Lower leg skin (tissue), 4 donors: ENCODE results near the gene THAP7. TPM values are rescaled to one million over a fixed set of nuclear protein-coding genes. Genes with fewer than 3 reads are reported as not detected.
"Not testable (repeated sequence)": the region's sequence is repeated elsewhere in the genome, so short reads cannot be mapped to it uniquely, and the experiment has no call there.

Source experiments
- DNase-seq, 2 donors: peaks; one replicate each; pipeline ENCODE4 v3.0.0-alpha.2; 2019; ENCODE audit warnings: low spot score in 2 of 2
- H3K4me3 ChIP-seq: fragments of 200-600 bp; sonication (generic); 2 replicates; pipeline ENCODE4 v1.5.1; 2017; ENCODE audit warnings: mild to moderate bottlenecking, low read depth; ENCODE audit not compliant: poor library complexity, severe bottlenecking
- CTCF ChIP-seq, 3 donors: fragments of 450-650 bp; IDR thresholded peaks; one replicate each; pipeline ENCODE4 v1.5.1; 2016; ENCODE audit warnings: antibody characterized with exemption in 3 of 3, mild to moderate bottlenecking in 3 of 3, moderate library complexity in 2 of 3
- POLR2A ChIP-seq, 2 donors: fragments of 450-650 bp; IDR thresholded peaks; one replicate each; pipeline ENCODE4 v1.6.1; 2016 to 2017; ENCODE audit warnings: antibody characterized with exemption in 2 of 2, mild to moderate bottlenecking in 1 of 2, moderate library complexity in 1 of 2
- WGBS, 2 donors: methylation state at CpG; one replicate each; pipeline ENCODE4 v1.1.5; 2018; 5-methylcytosine and 5-hydroxymethylcytosine counted together
- intact Hi-C: fragments of 100-400 bp; cut with DNase I; formaldehyde crosslinking; loops from one replicate; pipeline ENCODE4 v1.15.0; 2023; ENCODE audit warnings: low total_unique reads
- total RNA-seq, 4 donors: library from RNA; depleted of rRNA; stranded (reverse); fragments of >200 nt; gene quantifications; one replicate each; pipeline ENCODE4 v1.1.0, GENCODE V29; 2016

The THAP7 gene
- total RNA-seq, 4 donors from 2014 or later: 23.3 to 48.2 (median 45.1) TPM

GRCh38 chr22:20972933-20973577 is 28.9 kb downstream of the THAP7 start:
- TF ChIP-seq CTCF (IDR thresholded peaks at IDR 0.05) (no peak), POLR2A (IDR thresholded peaks at IDR 0.05) (no peak)
- H3K4me3 ChIP-seq: no peak overlapping the region
- WGBS, 2 donors: 74 to 85% methylated on average over 19 to 20 of the region's 21 CpGs
- intact Hi-C loops: no loop called here
- no peak for DNase-seq

- H3K4me3 ChIP-seq, DNase-seq, intact Hi-C loops: not testable (repeated sequence)
- 76 to 86% methylated on average over 11 of the region's 11 CpGs for WGBS, 2 donors
Measured at GRCh38 chr22:20972014-20972694, 29.8 kb downstream of the THAP7 start.

GRCh38 chr22:20970939-20971657 is 30.8 kb downstream of the THAP7 start:
- intact Hi-C loops: no loop called here
- no peak overlapping the region for H3K4me3 ChIP-seq
- WGBS, 2 donors: 67 to 75% methylated on average over 4 of the region's 4 CpGs
- DNase-seq: no peak
- TF ChIP-seq CTCF (IDR thresholded peaks at IDR 0.05) (no peak), POLR2A (IDR thresholded peaks at IDR 0.05) (no peak)

- no peak for TF ChIP-seq CTCF (IDR thresholded peaks at IDR 0.05)
- no peak for DNase-seq
- H3K4me3 ChIP-seq: no peak overlapping the region
- 77 to 81% methylated on average over 7 of the region's 7 CpGs for WGBS, 2 donors
- intact Hi-C loops: no loop called here
Measured at GRCh38 chr22:20968281-20968977, 33.5 kb downstream of the THAP7 start.

GRCh38 chr22:20967697-20968211 is 34.2 kb downstream of the THAP7 start:
- TF ChIP-seq POLR2A (IDR thresholded peaks at IDR 0.05) (no peak), CTCF (IDR thresholded peaks at IDR 0.05) (no peak)
- DNase-seq: no peak
- intact Hi-C loops: no loop called here
- WGBS, 2 donors: 57 to 70% methylated on average over 17 to 18 of the region's 19 CpGs
- no peak overlapping the region for H3K4me3 ChIP-seq
